NT2/D1 (cell line): ENCODE measurements around the gene ASB7.

Experiments
- SUZ12 ChIP-seq: IDR thresholded peaks from 2 replicates; pipeline ENCODE4 v1.6.1; 2011; ENCODE audit not compliant: insufficient read length, insufficient read depth; ENCODE audit errors: extremely low read depth
- YY1 ChIP-seq: IDR thresholded peaks from 2 replicates; pipeline ENCODE4 v1.6.1; 2011; ENCODE audit not compliant: insufficient read length, insufficient read depth
- ZNF274 ChIP-seq: IDR thresholded peaks from 2 replicates; pipeline ENCODE4 v1.6.1; 2011; ENCODE audit warnings: mild to moderate bottlenecking, low read depth, low read length

- TF ChIP-seq SUZ12 (no peak), ZNF274 (no peak), YY1 (no peak)
These were observed 60.9 kb downstream of the ASB7 start for GRCh38 chr15:100663086-100663914.
